Activated CD4-positive, alpha-beta memory T cell treated with anti-CD3 and anti-CD28 coated beads for 36 hours (primary cell): Measurements from ENCODE around the gene ITGAV. TPM values are rescaled to one million over a fixed set of nuclear protein-coding genes. Genes with fewer than 3 reads are reported as not detected.
"Not testable (repeated sequence)": the region's sequence is repeated elsewhere in the genome, so short reads cannot be mapped to it uniquely, and the experiment has no call there.

Source experiments
- CTCF ChIA-PET: fragments of 350-600 bp; sonication (Branson Sonifier 250); formaldehyde crosslinking; loops from one replicate; lab custom pipeline; 2021; ENCODE audit warnings: antibody characterized with exemption, inconsistent platforms; lab: Charles Lee
- POLR2A ChIA-PET: fragments of 350-600 bp; sonication (Branson Sonifier 250); formaldehyde crosslinking; loops from one replicate; lab custom pipeline; 2021; ENCODE audit warnings: antibody characterized with exemption; lab: Charles Lee
- DNase-seq: peaks from one replicate; pipeline ENCODE4 v3.0.0-alpha.2; 2020
- H3K27ac Mint-ChIP-seq: one replicate; pipeline ENCODE4 v1.8.0; 2021; ENCODE audit warnings: mixed read lengths
- H3K27me3 Mint-ChIP-seq: one replicate; pipeline ENCODE4 v1.8.0; 2021; ENCODE audit warnings: mixed read lengths
- H3K36me3 Mint-ChIP-seq: one replicate; pipeline ENCODE4 v1.8.0; 2021; ENCODE audit warnings: mixed read lengths
- H3K4me1 Mint-ChIP-seq: one replicate; pipeline ENCODE4 v1.8.0; 2021; ENCODE audit warnings: low read depth, mixed read lengths
- H3K4me3 Mint-ChIP-seq: one replicate; pipeline ENCODE4 v1.8.0; 2021; ENCODE audit warnings: mild to moderate bottlenecking, mixed read lengths
- H3K9me3 Mint-ChIP-seq: one replicate; pipeline ENCODE4 v1.8.0; 2021; ENCODE audit warnings: mixed read lengths
- intact Hi-C: fragments of 100-400 bp; cut with micrococcal nuclease; formaldehyde crosslinking; loops from one replicate; pipeline ENCODE4 v1.15.1; 2023
- total RNA-seq, 2 experiments: library from RNA; stranded (reverse); gene quantifications; one replicate each; pipeline ENCODE4 v1.2.3, GENCODE V29; 2021

Gene ITGAV
- total RNA-seq, 2 experiments from 2014 or later: 8.9 to 9.9 TPM

DNA sequence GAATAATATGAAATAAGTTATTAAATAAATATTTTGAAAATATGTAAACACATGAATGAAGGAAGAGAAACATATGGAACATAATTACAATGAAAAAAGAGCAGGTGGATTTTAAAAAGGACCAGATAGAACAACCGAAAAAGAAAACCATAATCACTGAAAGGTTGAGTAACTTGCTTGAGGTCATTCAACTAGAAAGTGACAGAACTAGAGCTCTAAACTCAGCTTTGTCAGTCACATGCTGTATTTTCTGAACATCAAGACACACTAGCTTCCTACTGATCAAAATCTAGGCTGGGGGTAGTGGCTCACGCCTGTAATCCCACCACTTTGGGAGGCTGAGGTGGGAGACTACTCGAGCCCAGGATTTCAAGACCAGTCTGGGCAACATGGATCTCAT lies 30.0 kb upstream of the ITGAV start:
- no peaks in the 10 kb centered on the region for H3K9me3 Mint-ChIP-seq
- H3K36me3 Mint-ChIP-seq: no peaks in the 10 kb centered on the region
- intact Hi-C loops: no loop called here
- ChIA-PET POLR2A (no interaction called here), CTCF (no interaction called here)
- H3K27me3 Mint-ChIP-seq: peaks cover 2% of the 10 kb centered on the region
- H3K27ac Mint-ChIP-seq: no peak overlapping the region
- no peak overlapping the region for H3K4me3 Mint-ChIP-seq
- DNase-seq: no peak
- H3K4me1 Mint-ChIP-seq: no peaks in the 10 kb centered on the region

DNA sequence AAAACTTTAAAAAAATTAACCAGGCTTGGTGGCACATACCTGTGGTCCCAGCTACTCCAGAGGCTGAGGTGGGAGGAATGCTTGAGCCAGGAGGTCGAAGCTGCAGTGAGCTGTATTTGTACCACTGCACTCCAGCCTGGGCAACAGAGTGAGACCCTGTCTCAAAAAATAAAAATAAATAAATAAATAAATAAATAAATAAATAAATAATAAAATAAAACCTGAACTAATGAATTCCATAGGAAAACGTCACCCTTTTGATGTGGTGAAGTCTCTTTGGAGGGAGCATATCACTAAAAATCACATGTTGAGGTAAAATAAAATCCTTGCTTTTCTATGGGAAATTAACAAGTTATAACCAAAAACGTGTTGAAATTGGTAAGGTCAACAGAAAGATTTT lies 29.6 kb upstream of the ITGAV start:
- H3K4me3 Mint-ChIP-seq: no peak overlapping the region

DNA sequence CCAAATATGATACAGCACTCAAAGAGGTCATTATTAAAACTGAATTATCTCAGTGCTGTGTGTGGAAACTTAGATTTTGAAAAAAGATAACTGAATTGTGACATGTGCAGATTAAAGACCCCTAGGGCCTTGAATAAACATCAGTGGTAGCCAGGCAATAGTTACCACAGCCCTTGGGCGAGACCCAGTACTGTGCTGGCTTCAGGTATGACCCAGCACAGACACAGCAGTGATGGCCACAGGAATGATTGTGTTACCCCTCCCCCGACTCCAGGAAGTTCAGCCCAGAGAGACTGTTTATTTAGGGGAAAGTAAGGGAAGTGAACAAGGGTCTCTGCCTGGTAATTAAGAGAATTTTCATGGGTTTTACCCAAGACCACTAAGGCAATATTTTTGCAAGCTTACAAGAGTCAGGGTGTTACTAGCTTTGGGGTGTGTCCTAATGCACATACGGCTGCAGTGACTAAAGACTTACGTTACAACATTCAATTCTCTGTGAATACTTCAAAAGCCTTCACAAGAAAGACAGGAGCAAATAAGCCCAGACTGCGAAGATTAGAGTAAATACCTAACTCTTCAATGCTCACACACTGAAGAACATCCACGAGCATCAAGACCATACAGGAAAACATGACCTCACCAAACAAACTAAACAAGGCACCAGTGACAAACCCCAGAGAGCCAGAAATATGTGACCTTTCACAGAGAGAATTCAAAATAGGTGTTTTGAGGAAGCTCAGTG lies 28.2 kb upstream of the ITGAV start:
- CTCF ChIA-PET: no interaction called here
- H3K4me3 Mint-ChIP-seq: no peak overlapping the region
- POLR2A ChIA-PET: no interaction called here
- H3K9me3 Mint-ChIP-seq: no peaks in the 10 kb centered on the region
- H3K27me3 Mint-ChIP-seq: peaks cover 2% of the 10 kb centered on the region
- no peaks in the 10 kb centered on the region for H3K36me3 Mint-ChIP-seq
- no peaks in the 10 kb centered on the region for H3K4me1 Mint-ChIP-seq
- intact Hi-C loops: no loop called here
- no peak overlapping the region for H3K27ac Mint-ChIP-seq
- no peak for DNase-seq

More for the DNA sequence above, 29.6 kb upstream of the ITGAV start:
- POLR2A ChIA-PET: no interaction called here
- Mint-ChIP-seq H3K4me1 (no peaks in the 10 kb centered on the region), H3K27me3 (peaks cover 2% of the 10 kb centered on the region), H3K27ac (no peak overlapping the region), H3K9me3 (no peaks in the 10 kb centered on the region), H3K36me3 (no peaks in the 10 kb centered on the region)
- no peak for DNase-seq
- intact Hi-C loops: no loop called here
- CTCF ChIA-PET: no interaction called here

DNA sequence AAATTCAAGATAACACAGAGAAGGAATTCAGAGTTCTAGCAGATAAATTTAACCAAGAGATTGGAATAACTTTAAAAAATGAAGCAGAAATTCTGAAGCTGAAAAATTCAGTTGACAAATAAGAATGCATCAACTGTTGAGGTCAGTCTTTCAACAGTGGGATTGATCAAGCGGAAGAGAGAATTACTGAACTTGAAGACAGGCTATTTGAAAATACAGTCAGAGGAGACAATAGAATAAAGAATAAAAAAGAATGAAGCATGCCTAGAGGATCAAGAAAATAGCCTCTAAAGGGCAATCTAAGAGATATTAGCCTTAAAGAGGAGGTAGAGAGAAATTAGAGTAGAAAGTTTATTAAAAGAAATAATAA lies 27.7 kb upstream of the ITGAV start:
- CTCF ChIA-PET: no interaction called here
- Mint-ChIP-seq H3K27me3 (peaks cover 2% of the 10 kb centered on the region), H3K27ac (no peak overlapping the region), H3K36me3 (no peaks in the 10 kb centered on the region), H3K4me3 (no peak overlapping the region), H3K9me3 (no peaks in the 10 kb centered on the region), H3K4me1 (no peaks in the 10 kb centered on the region)
- DNase-seq: no peak
- POLR2A ChIA-PET: no interaction called here
- intact Hi-C loops: no loop called here

DNA sequence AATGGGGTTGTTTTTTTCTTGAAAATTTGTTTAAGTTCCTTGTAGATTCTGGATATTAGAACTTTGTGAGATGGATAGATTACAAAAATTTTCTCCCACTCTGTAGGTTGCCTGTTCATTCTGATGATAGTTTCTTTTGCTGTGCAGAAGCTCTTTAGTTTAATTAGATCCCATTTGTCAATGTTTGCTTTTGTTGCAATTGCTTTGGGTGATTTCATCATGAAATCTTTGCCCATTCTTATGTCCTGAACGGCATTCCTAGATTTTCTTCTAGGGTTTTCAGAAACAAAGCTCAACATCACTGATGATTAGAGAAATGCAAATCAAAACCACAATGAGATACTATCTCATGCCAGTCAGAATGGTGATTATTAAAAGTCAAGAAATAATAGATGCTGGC lies 21.3 kb upstream of the ITGAV start:
- CTCF ChIA-PET, POLR2A ChIA-PET, intact Hi-C loops, H3K4me3 Mint-ChIP-seq, DNase-seq, H3K4me1 Mint-ChIP-seq, H3K9me3 Mint-ChIP-seq, H3K36me3 Mint-ChIP-seq, H3K27me3 Mint-ChIP-seq, H3K27ac Mint-ChIP-seq: not testable (repeated sequence)

DNA sequence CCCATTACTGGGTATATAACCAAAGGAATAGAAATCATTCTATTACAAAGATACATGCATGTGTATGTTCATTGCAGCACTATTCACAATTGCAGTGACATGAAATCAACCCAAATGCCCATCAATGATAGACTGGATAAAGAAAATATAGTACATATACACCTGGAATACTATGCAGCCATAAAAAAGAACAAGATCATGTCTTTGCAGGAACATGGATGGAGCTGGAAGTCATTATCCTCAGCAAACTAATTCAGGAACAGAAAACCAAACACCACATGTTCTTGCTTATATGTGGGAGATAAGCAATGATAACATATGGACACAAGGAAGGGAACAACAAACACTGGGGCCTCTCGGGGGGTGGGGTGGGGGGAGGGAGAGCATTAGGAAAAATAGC lies 20.7 kb upstream of the ITGAV start:
- H3K9me3 Mint-ChIP-seq, DNase-seq, H3K27me3 Mint-ChIP-seq, H3K4me1 Mint-ChIP-seq, H3K36me3 Mint-ChIP-seq, CTCF ChIA-PET, intact Hi-C loops, POLR2A ChIA-PET, H3K27ac Mint-ChIP-seq, H3K4me3 Mint-ChIP-seq: not testable (repeated sequence)

DNA sequence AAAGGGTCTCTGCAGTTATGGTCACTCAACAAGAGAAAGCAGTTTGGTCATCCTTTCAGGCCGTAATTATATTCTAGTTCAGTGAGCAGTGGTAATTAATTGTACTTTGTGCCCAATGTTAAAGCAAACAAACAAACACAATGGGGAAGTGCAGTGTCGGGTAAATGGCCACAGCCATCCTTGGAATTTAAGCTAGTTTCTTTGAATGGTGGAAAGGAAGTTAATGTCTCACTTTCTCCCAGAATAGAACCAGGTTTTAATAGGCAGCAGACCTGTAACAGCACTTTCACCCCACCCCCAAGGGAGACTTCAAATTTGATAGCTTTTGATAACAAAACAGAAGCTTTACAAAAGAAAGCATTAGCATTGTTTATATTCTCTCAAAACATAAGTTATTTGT lies 20.0 kb upstream of the ITGAV start:
- peaks cover 5% of the 10 kb centered on the region for H3K4me1 Mint-ChIP-seq
- intact Hi-C loops: no loop called here
- no peak overlapping the region for H3K27ac Mint-ChIP-seq
- peaks cover 5% of the 10 kb centered on the region for H3K9me3 Mint-ChIP-seq
- no peaks in the 10 kb centered on the region for H3K36me3 Mint-ChIP-seq
- ChIA-PET CTCF (interaction anchor here (0.7 kb wide), 2 partner anchors 59 to 63 kb away, joined by 3 to 6 read pairs; no protein-coding TSS in a partner anchor), POLR2A (no interaction called here)
- no peak overlapping the region for H3K4me3 Mint-ChIP-seq
- H3K27me3 Mint-ChIP-seq: no peaks in the 10 kb centered on the region
- no peak for DNase-seq

DNA sequence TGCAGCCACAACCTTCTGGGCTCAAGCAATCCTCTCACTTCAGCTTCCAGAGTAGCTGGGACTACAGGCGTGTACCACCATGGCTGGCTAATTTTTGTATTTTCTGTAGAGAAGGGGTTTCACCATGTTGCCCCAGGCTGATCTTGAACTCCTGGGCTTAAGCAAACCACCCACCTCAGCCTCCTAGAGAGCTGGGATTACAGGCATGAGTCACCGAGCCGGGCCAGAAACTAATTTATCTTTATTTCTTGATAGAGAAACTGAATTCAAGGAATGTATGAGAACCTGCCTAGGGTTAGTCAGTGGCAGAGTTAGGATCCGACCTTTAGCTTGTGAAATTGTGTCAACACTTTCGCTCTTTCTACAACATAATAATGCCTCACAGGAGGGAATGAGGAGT lies 19.3 kb upstream of the ITGAV start:
- CTCF ChIA-PET: no interaction called here
- DNase-seq: no peak
- peaks cover 5% of the 10 kb centered on the region for H3K9me3 Mint-ChIP-seq
- no peak overlapping the region for H3K27ac Mint-ChIP-seq
- H3K4me1 Mint-ChIP-seq: peaks cover 9% of the 10 kb centered on the region
- POLR2A ChIA-PET: no interaction called here
- H3K27me3 Mint-ChIP-seq: no peaks in the 10 kb centered on the region
- H3K4me3 Mint-ChIP-seq: no peak overlapping the region
- intact Hi-C loops: no loop called here
- no peaks in the 10 kb centered on the region for H3K36me3 Mint-ChIP-seq

DNA sequence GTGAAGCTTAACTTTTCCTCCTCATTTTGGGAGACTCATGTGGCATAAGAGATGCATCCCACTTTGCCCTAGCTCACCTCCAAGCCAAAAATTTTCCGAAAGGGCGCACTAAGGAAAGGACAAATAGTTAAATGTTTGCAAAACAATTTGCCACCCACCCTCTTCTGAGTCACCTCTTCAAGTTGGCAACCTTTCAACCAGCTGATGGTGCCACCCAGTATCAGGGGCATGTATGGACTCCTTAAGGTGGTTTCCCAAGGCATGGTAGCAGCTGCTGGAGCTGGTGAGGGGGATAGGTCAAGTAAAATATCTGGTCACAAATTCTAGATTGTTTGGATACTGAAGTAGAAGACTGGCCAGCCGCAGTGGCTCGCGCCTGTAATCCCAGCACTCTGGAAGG lies 17.2 kb upstream of the ITGAV start:
- CTCF ChIA-PET: no interaction called here
- intact Hi-C loops: no loop called here
- POLR2A ChIA-PET: no interaction called here
- peaks cover 9% of the 10 kb centered on the region for H3K4me1 Mint-ChIP-seq
- no peaks in the 10 kb centered on the region for H3K27me3 Mint-ChIP-seq
- H3K36me3 Mint-ChIP-seq: no peaks in the 10 kb centered on the region
- H3K4me3 Mint-ChIP-seq: no peak overlapping the region
- no peak for DNase-seq
- peaks cover 5% of the 10 kb centered on the region for H3K9me3 Mint-ChIP-seq
- H3K27ac Mint-ChIP-seq: no peak overlapping the region

DNA sequence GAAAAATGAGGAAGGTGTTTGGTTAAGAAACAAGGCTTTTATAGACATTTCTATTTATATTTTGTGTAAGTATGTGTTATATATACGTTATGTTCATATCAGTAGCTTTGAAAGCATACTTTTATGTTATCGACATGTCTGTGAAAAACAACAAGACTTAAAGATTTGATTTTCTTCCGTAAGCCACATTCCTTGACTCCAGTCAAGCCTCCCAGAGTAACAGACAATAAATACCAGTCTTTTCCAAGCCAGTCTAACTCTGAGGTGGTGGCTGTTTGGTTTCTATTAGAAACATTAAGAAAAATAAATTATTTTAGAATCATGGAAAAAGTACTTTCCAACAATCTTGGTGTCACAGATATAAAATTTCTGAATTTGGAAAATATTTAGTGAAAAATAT lies 16.3 kb upstream of the ITGAV start:
- no peak overlapping the region for H3K4me3 Mint-ChIP-seq
- H3K27ac Mint-ChIP-seq: no peak overlapping the region
- no peak for DNase-seq
- ChIA-PET CTCF (no interaction called here), POLR2A (no interaction called here)
- intact Hi-C loops: no loop called here
- H3K9me3 Mint-ChIP-seq: peaks cover 5% of the 10 kb centered on the region
- no peaks in the 10 kb centered on the region for H3K36me3 Mint-ChIP-seq
- no peaks in the 10 kb centered on the region for H3K27me3 Mint-ChIP-seq
- H3K4me1 Mint-ChIP-seq: peaks cover 9% of the 10 kb centered on the region

DNA sequence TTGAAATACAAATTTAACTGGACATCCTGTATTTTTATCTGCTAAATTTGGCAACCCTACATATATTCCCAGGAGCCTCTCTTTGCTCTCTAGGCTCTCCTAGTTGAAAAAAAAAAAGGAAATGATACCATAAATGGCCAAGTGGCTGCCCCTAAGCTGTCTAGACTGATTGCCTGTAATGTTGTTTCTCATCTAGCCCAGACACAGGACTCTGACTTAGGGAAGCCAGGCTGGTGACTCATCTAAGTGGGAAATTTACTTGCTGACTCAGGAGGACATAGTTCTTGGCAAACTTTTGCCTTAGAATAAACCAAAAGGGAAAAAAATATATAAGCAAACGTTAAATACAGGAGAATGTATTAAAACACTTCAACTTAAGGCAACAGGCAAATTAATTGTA lies 14.6 kb upstream of the ITGAV start:
- Mint-ChIP-seq H3K36me3 (no peaks in the 10 kb centered on the region), H3K27me3 (no peaks in the 10 kb centered on the region), H3K4me3 (no peak overlapping the region), H3K27ac (no peak overlapping the region), H3K9me3 (no peaks in the 10 kb centered on the region), H3K4me1 (peaks cover 4% of the 10 kb centered on the region)
- ChIA-PET POLR2A (interaction anchor here (0.7 kb wide), 1 partner anchor 14 kb away, joined by 5 read pairs; no protein-coding TSS in a partner anchor), CTCF (no interaction called here)
- DNase-seq: no peak
- intact Hi-C loops: loop anchor here (2.0 kb wide), 1 partner anchor 13 kb away; no protein-coding TSS in a partner anchor

DNA sequence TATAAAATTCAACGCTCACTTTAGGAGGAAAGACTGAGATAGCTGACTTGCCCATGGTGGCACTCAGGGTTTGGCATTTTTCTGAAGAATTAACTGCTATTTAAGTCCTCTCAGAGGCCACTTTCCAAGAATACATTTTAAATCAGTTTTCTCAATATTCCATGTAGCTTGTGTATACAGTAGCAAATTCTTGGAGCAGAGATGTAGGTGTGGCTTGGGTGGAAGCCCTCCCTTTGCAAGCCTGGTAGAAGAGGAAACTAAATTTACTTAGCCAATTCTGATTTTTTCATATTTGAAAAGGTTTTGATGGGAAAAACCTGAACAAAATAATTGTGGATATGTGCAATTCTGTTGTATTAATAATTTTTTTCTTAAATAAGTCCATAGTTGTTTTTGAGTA lies 14.0 kb upstream of the ITGAV start:
- no peak for DNase-seq
- ChIA-PET POLR2A (interaction anchor here (0.7 kb wide), 1 partner anchor 14 kb away, joined by 5 read pairs; no protein-coding TSS in a partner anchor), CTCF (interaction anchor here (1.1 kb wide), 1 partner anchor 71 kb away, joined by 3 read pairs; no protein-coding TSS in a partner anchor)
- Mint-ChIP-seq H3K36me3 (no peaks in the 10 kb centered on the region), H3K9me3 (no peaks in the 10 kb centered on the region), H3K27me3 (no peaks in the 10 kb centered on the region), H3K4me3 (no peak overlapping the region), H3K27ac (no peak overlapping the region), H3K4me1 (peaks cover 4% of the 10 kb centered on the region)
- intact Hi-C loops: loop anchor here (2.0 kb wide), 1 partner anchor 13 kb away; no protein-coding TSS in a partner anchor

DNA sequence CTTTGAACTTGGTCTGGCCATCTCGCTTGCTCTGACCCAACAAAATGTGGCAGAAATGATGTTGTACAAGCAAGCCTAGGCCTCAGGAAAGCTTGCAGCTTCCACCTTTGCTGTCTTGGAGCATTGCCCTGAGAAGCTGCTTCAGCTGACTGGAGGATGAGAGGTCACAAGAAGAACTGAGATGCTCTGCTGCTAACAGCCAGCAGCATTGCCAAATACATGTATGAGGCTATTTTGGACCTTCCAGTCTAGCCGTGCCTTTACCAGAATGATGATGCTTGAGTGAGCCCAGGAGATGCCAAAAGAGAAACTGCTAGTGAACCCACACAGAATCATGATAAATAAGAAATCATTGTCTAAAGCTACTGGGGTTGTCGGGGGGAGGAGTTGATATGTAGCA lies 13.2 kb upstream of the ITGAV start:
- no peak overlapping the region for H3K27ac Mint-ChIP-seq
- intact Hi-C loops: no loop called here
- POLR2A ChIA-PET: no interaction called here
- no peak overlapping the region for H3K4me3 Mint-ChIP-seq
- H3K27me3 Mint-ChIP-seq: no peaks in the 10 kb centered on the region
- peaks cover 4% of the 10 kb centered on the region for H3K4me1 Mint-ChIP-seq
- CTCF ChIA-PET: interaction anchor here (1.1 kb wide), 1 partner anchor 72 kb away, joined by 3 read pairs; no protein-coding TSS in a partner anchor
- H3K9me3 Mint-ChIP-seq: no peaks in the 10 kb centered on the region
- DNase-seq: no peak
- no peaks in the 10 kb centered on the region for H3K36me3 Mint-ChIP-seq
